Endothelial cell of umbilical vein (primary cell): ENCODE measurements around the gene B3GNT3.

Experiments used
- EZH2 ChIP-seq: IDR thresholded peaks from 2 replicates; pipeline ENCODE4 v1.6.1; 2012; ENCODE audit warnings: borderline replicate concordance, low read depth, mild to moderate bottlenecking, moderate library complexity, low read length, inconsistent platforms; ENCODE audit not compliant: severe bottlenecking
- FOS ChIP-seq: IDR thresholded peaks from 2 replicates; pipeline ENCODE4 v1.6.1; 2011; ENCODE audit warnings: mild to moderate bottlenecking, low read length, moderate library complexity, borderline replicate concordance; ENCODE audit not compliant: insufficient read depth
- GATA2 ChIP-seq: IDR thresholded peaks from 2 replicates; pipeline ENCODE4 v1.7.0; 2011; ENCODE audit warnings: low read depth, mild to moderate bottlenecking, moderate library complexity, mixed read lengths, low read length; ENCODE audit not compliant: insufficient read length, insufficient read depth
- JUN ChIP-seq: IDR thresholded peaks from 2 replicates; pipeline ENCODE4 v1.6.1; 2011; ENCODE audit warnings: borderline replicate concordance, low read depth; ENCODE audit not compliant: insufficient read length, insufficient read depth
- MYC ChIP-seq: IDR thresholded peaks from one replicate; pipeline ENCODE4 v1.6.1; 2011; ENCODE audit warnings: mild to moderate bottlenecking, low read depth, low read length
- POLR2A ChIP-seq: IDR thresholded peaks from 2 replicates; pipeline ENCODE4 v1.6.1; 2012; ENCODE audit warnings: low read depth, mild to moderate bottlenecking, control low read depth, low read length
- POLR2AphosphoS5 ChIP-seq: IDR thresholded peaks from 2 replicates; pipeline ENCODE4 v1.6.1; 2012; ENCODE audit warnings: low read depth, mild to moderate bottlenecking, control low read depth, low read length, moderate library complexity; ENCODE audit not compliant: insufficient read depth
- TF ChIP-seq, protein P1 (sequence below), 2 donors: IDR thresholded peaks; 1 replicate in 1 of 2; 2 replicates in 1 of 2; pipeline ENCODE4 v1.5.1; 2011; ENCODE audit warnings: low read length in 2 of 2, mild to moderate bottlenecking in 2 of 2, moderate library complexity in 2 of 2, control low read depth in 1 of 2, inconsistent platforms in 1 of 2, low read depth in 1 of 2; ENCODE audit not compliant: insufficient read depth in 1 of 2; ENCODE audit errors: extremely low read depth in 1 of 2
- TF ChIP-seq, protein P2 (sequence below): IDR thresholded peaks from 2 replicates; pipeline ENCODE4 v1.6.1; 2011; ENCODE audit not compliant: insufficient read depth, insufficient read length

- TF ChIP-seq, protein P1, sequence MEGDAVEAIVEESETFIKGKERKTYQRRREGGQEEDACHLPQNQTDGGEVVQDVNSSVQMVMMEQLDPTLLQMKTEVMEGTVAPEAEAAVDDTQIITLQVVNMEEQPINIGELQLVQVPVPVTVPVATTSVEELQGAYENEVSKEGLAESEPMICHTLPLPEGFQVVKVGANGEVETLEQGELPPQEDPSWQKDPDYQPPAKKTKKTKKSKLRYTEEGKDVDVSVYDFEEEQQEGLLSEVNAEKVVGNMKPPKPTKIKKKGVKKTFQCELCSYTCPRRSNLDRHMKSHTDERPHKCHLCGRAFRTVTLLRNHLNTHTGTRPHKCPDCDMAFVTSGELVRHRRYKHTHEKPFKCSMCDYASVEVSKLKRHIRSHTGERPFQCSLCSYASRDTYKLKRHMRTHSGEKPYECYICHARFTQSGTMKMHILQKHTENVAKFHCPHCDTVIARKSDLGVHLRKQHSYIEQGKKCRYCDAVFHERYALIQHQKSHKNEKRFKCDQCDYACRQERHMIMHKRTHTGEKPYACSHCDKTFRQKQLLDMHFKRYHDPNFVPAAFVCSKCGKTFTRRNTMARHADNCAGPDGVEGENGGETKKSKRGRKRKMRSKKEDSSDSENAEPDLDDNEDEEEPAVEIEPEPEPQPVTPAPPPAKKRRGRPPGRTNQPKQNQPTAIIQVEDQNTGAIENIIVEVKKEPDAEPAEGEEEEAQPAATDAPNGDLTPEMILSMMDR (IDR thresholded peaks at IDR 0.05; ENCODE audit: extremely low read depth in 1 of 2, insufficient read depth in 1 of 2, low read depth in 1 of 2, low read length in 2 of 2): no peak
- no peak for TF ChIP-seq JUN
- TF ChIP-seq EZH2: no peak
- TF ChIP-seq POLR2A: no peak
- TF ChIP-seq MYC: no peak
- TF ChIP-seq POLR2AphosphoS5: no peak
- TF ChIP-seq, protein P2, sequence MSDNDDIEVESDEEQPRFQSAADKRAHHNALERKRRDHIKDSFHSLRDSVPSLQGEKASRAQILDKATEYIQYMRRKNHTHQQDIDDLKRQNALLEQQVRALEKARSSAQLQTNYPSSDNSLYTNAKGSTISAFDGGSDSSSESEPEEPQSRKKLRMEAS: no peak
- no peak for TF ChIP-seq GATA2
- no peak for TF ChIP-seq FOS
These were observed 43.6 kb upstream of the B3GNT3 start, which contains the start of gene FCHO1 for GRCh38 chr19:17751103-17751911.
